Effector memory CD4-positive, alpha-beta T cell (primary cell): ENCODE data around the gene CPN2.

Experiments
- DNase-seq, 3 donors: peaks; one replicate each; pipeline ENCODE4 v3.0.0-alpha.2; 2020
- H3K27ac ChIP-seq: 2 replicates; pipeline ENCODE4 v1.7.0; 2013; ENCODE audit warnings: mild to moderate bottlenecking, low read length, moderate library complexity; ENCODE audit not compliant: insufficient read depth, poor library complexity, severe bottlenecking
- H3K27me3 ChIP-seq: replicated peaks from 2 replicates; pipeline ENCODE4 v1.7.0; 2013; ENCODE audit warnings: mild to moderate bottlenecking, low read length; ENCODE audit not compliant: insufficient read depth, control insufficient read depth, poor library complexity, severe bottlenecking
- H3K36me3 ChIP-seq: 2 replicates; pipeline ENCODE4 v1.7.0; 2013; ENCODE audit warnings: mild to moderate bottlenecking, low read length, moderate library complexity; ENCODE audit not compliant: control insufficient read depth, insufficient read depth
- H3K4me1 ChIP-seq: 2 replicates; pipeline ENCODE4 v1.7.0; 2013; ENCODE audit warnings: low read length, mild to moderate bottlenecking; ENCODE audit not compliant: control insufficient read depth, insufficient read depth, poor library complexity, severe bottlenecking
- H3K4me3 ChIP-seq: 2 replicates; pipeline ENCODE4 v1.7.0; 2013; ENCODE audit warnings: low read length, low read depth, mild to moderate bottlenecking; ENCODE audit not compliant: insufficient read depth, poor library complexity, severe bottlenecking
- H3K9me3 ChIP-seq: 2 replicates; pipeline ENCODE4 v1.7.0; 2013; ENCODE audit warnings: mild to moderate bottlenecking, low read length, moderate library complexity; ENCODE audit not compliant: control insufficient read depth

The CPN2 gene

DNA sequence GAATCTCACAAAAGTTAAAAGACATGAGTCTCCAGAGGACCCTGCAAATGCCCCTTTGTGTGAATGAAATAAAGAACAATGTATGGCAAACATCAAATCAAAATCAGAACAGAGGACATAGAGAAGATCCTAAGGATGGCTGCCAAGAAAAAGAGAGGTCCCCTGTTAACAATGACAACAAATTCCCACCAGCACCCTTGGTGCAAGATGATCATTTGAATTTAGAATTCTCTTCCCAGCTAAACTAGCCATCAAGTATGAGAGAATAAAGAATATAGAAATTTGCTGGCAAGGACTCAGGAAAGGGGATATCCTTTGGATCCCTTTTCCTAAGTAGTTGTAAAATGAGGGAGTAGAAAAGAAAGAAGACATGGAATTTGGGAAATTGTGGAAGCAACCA is 39.7 kb upstream of the CPN2 start:
- Histone ChIP-seq H3K9me3 (no peaks in the 10 kb centered on the region), H3K27ac (no peak overlapping the region), H3K36me3 (no peaks in the 10 kb centered on the region), H3K4me3 (no peak overlapping the region), H3K4me1 (no peaks in the 10 kb centered on the region), H3K27me3 (no peaks in the 10 kb centered on the region)
- DNase-seq = no peak

DNA sequence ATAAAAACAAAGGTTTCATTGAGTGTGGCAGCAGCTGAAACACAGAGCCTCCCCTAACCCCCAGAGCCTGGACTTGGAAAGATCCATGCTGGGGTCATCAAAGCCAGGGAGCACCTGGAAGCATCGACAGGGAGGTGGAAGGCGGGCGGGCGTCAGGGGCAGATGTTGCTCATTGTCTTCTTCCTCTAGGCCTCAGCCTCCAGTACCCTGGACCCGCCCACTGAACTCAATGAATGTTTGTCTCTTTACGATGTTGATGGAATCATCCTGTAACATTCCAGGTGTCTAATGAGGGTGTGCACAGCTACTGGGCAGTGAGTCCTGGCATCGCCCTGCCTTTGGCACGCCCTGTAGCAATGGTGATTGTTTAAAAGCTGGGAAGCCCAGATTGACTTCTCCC is 38.1 kb upstream of the CPN2 start:
- Histone ChIP-seq H3K36me3 (no peaks in the 10 kb centered on the region), H3K4me1 (no peaks in the 10 kb centered on the region), H3K9me3 (no peaks in the 10 kb centered on the region), H3K27ac (no peak overlapping the region), H3K4me3 (no peak overlapping the region), H3K27me3 (no peaks in the 10 kb centered on the region)
- no peak for DNase-seq

DNA sequence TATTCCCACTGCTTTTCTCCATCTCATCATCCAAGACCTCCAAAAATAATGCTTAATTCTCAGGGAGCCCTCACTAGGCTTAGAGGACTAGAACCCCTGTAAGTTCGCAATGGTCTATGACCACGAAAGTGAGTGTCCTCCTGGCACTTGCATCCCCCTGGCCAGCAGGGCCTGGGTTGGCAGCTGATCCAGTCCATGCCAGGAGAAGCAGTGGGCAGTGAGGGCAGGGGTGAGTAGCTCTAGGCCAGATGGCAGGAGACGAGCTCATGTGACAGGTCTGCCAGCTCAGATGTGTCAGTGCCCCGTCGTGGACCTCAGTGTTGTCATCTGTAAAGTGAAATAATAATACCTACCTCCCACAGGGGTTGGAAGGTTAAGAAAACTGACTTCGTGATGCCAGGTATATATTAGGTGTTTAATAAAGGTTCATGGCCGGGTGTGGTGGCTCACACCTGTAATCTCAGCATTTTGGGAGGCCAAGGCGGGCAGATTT is 36.8 kb upstream of the CPN2 start:
- Histone ChIP-seq H3K36me3 (no peaks in the 10 kb centered on the region), H3K27me3 (no peaks in the 10 kb centered on the region)

DNA sequence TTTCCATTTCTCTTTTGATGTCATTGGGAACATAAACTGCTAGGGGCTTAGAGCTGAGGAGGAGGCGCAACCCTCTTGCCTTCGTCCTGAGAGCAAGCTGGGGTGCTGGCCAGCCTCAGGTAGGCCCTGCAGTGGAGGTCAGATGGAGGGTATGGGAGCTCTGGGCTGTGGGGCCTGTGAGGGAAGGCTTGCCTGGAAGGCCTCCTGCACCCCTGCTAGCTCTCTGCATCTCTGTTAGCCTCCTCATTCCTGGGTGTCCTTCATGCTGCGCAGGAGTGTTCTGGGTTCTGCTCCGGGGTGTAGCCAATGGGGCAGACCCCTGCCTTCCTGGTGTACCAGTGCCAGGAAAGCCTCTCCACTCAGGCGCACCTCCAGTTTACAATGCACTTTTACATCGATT is 36.1 kb upstream of the CPN2 start:
- Histone ChIP-seq H3K4me3 (no peak overlapping the region), H3K27me3 (no peaks in the 10 kb centered on the region), H3K27ac (no peak overlapping the region), H3K36me3 (no peaks in the 10 kb centered on the region), H3K4me1 (no peaks in the 10 kb centered on the region), H3K9me3 (no peaks in the 10 kb centered on the region)
- no peak for DNase-seq

More for the DNA sequence above, 36.8 kb upstream of the CPN2 start:
- H3K4me1 ChIP-seq = no peaks in the 10 kb centered on the region
- H3K4me3 ChIP-seq = no peak overlapping the region
- no peak overlapping the region for H3K27ac ChIP-seq
- no peak for DNase-seq
- H3K9me3 ChIP-seq = no peaks in the 10 kb centered on the region

DNA sequence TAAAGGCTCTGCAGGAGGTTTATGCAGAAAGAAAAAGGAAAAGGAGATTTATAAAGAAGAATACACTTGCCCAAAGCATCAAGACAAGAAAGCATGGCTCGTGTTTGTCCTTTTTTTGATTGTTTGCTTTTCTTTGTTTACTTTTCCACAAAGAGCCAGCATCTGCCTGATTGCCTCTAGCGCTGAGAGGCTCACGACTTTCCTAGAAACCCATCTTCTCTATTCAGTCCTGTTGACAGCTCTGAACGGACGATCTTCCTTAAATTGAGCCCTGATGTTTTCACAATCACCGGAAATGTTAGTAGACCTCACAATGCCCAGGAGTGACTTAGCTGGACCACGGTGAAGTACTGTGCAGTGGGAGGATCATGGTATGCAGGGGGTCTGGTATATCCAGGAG is 35.5 kb upstream of the CPN2 start:
- H3K4me3 ChIP-seq = no peak overlapping the region
- no peaks in the 10 kb centered on the region for H3K4me1 ChIP-seq
- H3K27me3 ChIP-seq = no peaks in the 10 kb centered on the region
- H3K36me3 ChIP-seq = no peaks in the 10 kb centered on the region
- no peaks in the 10 kb centered on the region for H3K9me3 ChIP-seq
- no peak for DNase-seq
- no peak overlapping the region for H3K27ac ChIP-seq

DNA sequence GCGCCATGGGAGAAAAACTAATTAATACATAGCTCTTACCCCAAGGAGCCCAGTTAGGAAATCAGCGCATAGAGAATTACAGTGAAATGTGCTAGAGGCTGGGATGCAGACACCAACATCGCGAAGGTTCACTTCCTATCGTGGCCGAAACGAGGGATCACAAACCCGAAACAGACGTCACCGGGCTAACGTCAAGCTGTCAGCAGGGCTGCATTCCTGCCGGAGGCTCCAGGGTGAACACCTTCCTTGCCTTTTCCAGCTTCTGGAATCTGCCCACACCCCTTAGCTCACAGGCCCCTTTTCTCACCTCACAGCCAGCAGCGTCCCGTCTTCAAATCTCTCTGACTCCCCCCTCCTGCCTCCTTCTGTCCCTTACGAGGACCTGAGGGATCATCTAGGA is 34.9 kb upstream of the CPN2 start:
- Histone ChIP-seq H3K27me3 (no peaks in the 10 kb centered on the region), H3K4me3 (no peak overlapping the region), H3K36me3 (no peaks in the 10 kb centered on the region), H3K9me3 (no peaks in the 10 kb centered on the region), H3K27ac (no peak overlapping the region), H3K4me1 (no peaks in the 10 kb centered on the region)
- no peak for DNase-seq

DNA sequence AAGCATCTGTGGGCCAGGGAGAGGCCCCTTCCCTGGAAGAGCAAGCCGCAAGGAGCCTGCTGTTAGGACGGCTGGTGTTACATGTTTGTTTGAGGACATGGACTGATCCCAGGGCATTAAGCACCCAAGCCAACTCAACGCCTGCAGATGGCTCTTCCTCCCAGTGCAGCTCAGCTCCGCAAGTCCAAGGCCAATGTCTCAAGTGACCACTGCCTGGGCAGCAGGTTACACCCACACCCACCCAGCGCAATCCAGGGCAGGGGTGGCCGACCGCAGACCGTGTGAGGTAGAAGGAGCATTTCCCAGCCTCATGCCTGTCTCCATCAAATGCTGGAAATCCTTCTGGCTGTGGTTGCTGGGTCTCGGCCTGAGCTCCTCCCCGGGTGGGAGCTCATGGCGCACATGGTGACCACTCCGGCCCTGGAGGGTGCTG is 33.5 kb upstream of the CPN2 start:
- Histone ChIP-seq H3K27ac (no peak overlapping the region), H3K9me3 (no peaks in the 10 kb centered on the region), H3K4me3 (no peak overlapping the region), H3K27me3 (peaks cover 2% of the 10 kb centered on the region), H3K36me3 (no peaks in the 10 kb centered on the region), H3K4me1 (no peaks in the 10 kb centered on the region)
- no peak for DNase-seq

DNA sequence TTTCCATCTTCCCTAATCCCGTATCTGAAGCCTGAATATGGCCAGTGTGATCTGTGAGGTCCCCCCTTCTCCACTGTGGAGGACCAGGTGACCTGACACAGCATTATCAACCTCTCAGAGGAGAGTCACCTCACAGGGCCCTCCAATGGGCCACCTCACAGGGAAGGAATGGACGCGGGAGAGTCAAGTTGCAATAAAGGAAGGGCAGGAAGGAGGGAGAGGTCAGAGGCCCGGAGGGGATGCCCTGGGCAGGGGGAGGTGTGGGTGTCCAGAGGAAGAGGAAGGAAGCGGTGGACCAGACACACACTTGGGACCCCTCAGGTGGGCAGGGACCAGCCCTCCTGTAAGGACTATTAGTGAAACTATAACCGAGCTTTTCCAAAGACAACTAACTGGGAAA is 33.0 kb upstream of the CPN2 start:
- DNase-seq = no peak
- Histone ChIP-seq H3K4me3 (no peak overlapping the region), H3K27ac (no peak overlapping the region), H3K4me1 (no peaks in the 10 kb centered on the region), H3K9me3 (no peaks in the 10 kb centered on the region), H3K27me3 (peaks cover 2% of the 10 kb centered on the region), H3K36me3 (no peaks in the 10 kb centered on the region)

DNA sequence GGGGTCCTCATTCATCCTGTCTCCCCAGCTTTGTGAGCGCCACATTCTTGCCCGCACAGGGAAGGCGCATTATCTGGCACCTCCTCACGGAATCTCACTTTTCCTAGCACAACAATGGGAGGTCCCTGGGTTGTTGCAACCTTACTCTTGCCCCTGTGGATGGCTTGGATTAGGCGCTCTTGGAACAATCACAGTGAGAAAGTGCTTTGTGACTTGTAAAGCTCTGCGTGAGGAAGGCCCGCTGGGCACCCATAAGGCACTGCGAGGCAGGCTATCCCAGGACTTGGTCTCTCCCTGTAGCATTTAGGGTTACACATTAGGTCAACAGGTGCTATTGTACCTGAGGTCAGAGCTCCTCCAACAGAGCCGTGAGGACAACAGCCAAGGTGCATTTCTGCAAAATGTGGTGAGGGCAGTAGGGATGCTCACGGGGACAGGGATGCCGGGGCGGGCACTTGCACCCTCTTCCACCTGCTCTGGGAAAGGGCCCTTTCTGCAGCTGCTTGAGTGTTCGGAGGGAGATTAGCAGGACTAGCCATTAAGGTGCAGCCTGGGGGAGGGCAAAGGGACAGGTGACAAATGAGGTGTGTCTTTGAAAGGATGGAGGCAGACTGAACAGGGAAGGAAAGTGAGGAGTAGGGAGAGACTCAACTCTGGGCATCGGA is 32.3 kb upstream of the CPN2 start:
- Histone ChIP-seq H3K27me3 (peaks cover 7% of the 10 kb centered on the region), H3K4me1 (no peaks in the 10 kb centered on the region), H3K27ac (no peak overlapping the region), H3K9me3 (no peaks in the 10 kb centered on the region), H3K36me3 (no peaks in the 10 kb centered on the region), H3K4me3 (no peak overlapping the region)
- DNase-seq = no peak

DNA sequence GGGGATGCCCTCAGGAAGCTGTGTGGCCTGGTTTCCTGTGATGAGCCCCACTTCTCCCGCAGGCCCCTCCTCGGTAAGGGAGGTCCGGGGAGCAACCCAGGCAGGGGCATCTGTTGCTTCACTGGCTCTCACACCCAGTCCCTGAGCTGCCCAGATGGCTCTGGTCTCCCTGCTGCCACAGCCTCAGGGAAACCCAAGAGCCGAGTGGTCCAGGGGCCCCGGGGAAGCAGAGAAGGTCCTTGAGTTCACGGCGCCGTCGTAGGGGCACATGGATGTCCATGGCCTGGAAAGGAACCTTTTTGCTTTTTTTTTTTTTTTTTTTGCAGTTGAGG is 31.7 kb upstream of the CPN2 start:
- peaks cover 7% of the 10 kb centered on the region for H3K27me3 ChIP-seq
- no peaks in the 10 kb centered on the region for H3K4me1 ChIP-seq
- no peak overlapping the region for H3K27ac ChIP-seq
- no peak for DNase-seq
- no peaks in the 10 kb centered on the region for H3K9me3 ChIP-seq
- no peaks in the 10 kb centered on the region for H3K36me3 ChIP-seq
- H3K4me3 ChIP-seq = no peak overlapping the region
